Posterior cingulate gyrus (tissue), 11 donors: Measurements from ENCODE around the gene DNAJA2.
"Not testable (repeated sequence)": the region's sequence is repeated elsewhere in the genome, so short reads cannot be mapped to it uniquely, and the experiment has no call there.

ENCODE experiments used
- DNase-seq, 10 donors: peaks; one replicate each; pipeline versions ENCODE4 v3.0.0 to v3.0.0-alpha.2; 2020 to 2021; ENCODE audit warnings: mixed read lengths in 3 of 10
- intact Hi-C: fragments of 100-400 bp; cut with DNase I; formaldehyde crosslinking; loops from one replicate; pipeline ENCODE4 v1.15.1; 2023

The DNAJA2 gene

GRCh38 chr16:46976550-46976949 lies 3.1 kb upstream of the DNAJA2 start:
- no peak for DNase-seq
- intact Hi-C loops: no loop called here

DNA sequence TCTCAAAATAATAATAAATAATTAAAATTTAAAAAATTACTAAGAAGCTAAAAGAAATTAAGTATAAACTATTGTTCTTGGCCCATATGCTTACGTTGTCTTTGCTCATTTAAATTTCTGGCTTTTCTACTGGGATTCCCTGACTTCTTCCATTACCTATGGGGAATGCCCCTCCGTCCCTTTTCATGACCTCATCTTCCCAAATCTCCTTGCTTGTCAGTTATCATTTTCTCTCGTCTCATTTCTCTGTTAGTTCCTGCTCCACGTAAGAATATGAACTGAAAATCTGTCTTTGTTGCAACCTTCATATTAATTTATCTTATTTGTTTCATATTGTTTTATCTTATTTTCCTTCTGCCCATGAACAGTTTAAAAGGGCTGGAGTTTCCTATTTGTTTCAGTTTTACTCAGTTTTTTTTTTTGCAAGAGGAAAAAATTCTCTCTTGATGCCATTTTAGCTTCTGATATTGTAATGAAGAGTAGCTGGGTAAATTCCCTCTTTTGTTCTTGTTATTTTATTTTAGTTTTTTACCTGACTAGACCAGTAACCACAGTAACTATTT lies 2.5 kb upstream of the DNAJA2 start:
- DNase-seq: no peak
- intact Hi-C loops: no loop called here

GRCh38 chr16:46975165-46975564 lies 1.7 kb upstream of the DNAJA2 start:
- intact Hi-C loops: no loop called here
- no peak for DNase-seq

DNA sequence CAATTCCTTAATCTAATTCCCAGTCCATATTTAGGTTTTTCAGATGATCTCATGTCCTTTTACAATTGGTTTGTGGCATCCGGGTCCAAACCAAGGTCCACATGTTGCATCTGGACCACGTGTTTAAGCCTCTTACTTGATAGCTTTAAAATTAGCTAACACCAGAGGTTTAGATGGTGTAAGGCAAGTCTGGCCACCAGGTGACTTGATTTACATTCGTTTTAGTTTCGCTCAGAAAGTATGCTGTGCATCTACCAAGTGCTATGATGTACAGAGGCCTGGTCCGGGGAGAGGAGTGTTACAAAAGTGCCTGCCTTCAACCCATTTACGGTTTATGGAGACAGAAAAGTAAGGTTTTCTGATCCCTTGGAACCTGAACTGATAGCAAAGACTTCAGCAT lies 878 bp upstream of the DNAJA2 start:
- intact Hi-C loops: no loop called here
- DNase-seq: no peak

- intact Hi-C loops: no loop called here
- no peak for DNase-seq
Observed at GRCh38 chr16:46973996-46974324, 486 bp upstream of the DNAJA2 start.

- intact Hi-C loops: no loop called here
- peak in 9 of 10 donors; percentile 16 to 87 (median 34) for DNase-seq
Observed at GRCh38 chr16:46972429-46973206, 856 bp downstream of the DNAJA2 start.

DNA sequence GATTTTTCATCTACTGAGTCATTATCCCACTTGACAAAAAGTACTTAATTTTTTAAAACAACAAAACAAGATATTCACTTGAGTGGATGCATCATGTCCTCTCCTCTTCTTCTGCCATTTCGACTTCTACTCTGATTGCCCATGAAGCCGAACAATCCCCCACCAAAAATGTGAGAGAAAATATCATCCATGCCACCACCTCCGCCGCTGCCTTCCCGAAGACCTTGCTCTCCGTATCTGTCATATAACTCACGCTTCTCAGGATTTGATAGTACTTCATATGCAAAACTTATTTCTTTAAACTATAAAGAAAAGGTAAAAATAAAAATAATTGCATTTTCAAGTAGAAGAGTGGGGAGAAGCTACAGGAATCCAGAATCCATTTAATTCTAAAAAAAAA lies 2.2 kb downstream of the DNAJA2 start:
- DNase-seq: no peak
- intact Hi-C loops: no loop called here

DNA sequence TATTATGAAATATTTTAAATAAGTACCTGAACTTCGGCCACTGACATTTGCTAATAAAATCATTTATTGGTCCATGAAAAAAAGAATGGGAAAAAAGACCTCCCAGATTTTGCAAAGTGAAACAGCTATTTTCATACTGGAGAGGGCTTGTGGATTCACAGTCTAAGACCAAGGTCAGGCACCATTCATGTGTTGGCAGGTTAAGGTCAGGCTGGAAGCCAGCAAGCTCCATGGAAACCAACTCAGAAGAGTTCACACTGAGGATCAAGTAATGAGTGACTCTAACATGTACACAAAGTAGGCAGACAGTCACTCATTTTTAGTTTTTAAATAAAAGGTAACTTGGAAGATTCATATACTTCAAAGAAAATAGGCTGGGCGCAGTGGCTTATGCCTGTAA lies 3.4 kb downstream of the DNAJA2 start:
- no peak for DNase-seq
- intact Hi-C loops: no loop called here

DNA sequence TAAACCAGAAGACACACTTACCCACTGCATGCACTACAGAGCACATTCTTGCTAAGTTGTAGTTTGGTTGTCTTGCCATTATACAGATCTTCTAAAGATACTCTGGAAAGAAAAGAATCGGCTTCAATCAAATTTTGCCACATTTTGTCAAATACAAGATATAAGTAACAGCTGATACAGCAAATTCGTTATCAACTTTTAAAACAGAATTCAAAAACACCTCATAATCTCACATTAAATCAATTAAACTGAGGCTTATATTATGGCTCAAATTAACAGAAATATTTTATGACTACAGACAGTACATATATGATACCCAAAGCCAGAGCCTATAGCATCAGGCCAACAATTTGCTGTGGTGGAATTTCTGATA lies 5.4 kb downstream of the DNAJA2 start:
- DNase-seq: no peak
- intact Hi-C loops: no loop called here

- intact Hi-C loops: no loop called here
- no peak for DNase-seq
Observed at GRCh38 chr16:46962629-46963028, 10.8 kb downstream of the DNAJA2 start.

DNA sequence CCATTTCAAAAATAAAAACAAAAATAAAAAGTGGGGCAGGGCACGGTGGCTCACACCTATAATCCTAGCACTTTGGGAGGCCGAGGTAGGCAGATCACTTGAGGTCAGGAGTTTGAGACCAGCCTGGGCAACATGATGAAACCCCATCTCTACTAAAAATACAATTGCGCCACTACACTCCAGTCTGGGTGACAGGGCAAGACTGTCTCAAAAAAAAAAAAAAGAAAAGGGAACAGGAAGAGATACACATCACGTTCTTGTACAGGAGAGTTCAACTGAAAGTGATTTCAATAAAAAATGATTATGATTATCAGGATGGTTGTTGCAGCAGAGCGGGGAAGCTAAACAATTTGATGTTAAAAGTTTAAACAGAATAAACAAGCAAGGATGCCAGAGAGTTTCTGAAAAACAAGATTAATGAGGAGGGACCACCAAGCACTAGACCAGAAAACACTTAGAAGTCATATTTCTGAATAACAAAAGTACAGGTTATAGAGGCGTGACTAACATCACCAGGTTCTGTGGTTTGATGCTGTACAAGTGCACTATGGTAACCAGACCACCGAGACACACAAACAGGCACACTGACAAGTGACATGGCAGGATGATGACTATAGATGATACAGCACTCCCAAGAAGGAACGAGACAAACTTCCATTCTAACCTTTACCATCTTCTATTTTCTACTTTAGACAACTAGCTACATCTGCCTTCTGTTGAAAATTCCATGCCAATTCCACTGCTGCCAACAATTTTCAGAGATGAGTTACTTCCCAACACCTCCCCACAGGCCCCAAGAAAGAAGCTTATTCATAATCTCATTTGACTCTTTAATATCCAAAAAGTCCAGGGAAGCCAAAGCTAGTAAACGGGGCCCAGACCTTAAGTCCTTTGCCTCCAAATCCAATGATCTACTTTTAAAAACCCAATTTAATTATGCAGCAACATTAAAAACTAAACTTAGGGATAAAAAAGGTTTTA lies 11.8 kb downstream of the DNAJA2 start:
- intact Hi-C loops: no loop called here

DNA sequence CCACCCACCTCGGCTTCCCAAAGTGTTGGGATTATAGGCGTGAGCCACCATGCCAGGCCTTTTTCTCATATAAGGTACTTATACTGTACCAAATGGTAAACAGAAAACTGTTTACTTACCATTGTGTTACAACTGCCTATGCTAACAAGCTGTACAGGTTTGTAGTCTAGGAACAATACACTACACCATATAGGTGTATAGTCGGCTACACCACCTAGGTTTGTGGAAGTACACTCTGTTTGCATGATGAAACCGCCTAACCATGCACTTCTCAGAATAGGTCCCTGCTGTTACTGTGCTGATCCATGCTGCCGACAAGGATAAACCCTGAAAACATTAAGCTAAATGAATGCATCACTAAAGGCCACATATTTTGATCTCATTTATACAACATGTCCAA lies 18.9 kb downstream of the DNAJA2 start:
- no peak for DNase-seq
- intact Hi-C loops: no loop called here

More for the DNA sequence above, 11.8 kb downstream of the DNAJA2 start:
- DNase-seq: no peak

DNA sequence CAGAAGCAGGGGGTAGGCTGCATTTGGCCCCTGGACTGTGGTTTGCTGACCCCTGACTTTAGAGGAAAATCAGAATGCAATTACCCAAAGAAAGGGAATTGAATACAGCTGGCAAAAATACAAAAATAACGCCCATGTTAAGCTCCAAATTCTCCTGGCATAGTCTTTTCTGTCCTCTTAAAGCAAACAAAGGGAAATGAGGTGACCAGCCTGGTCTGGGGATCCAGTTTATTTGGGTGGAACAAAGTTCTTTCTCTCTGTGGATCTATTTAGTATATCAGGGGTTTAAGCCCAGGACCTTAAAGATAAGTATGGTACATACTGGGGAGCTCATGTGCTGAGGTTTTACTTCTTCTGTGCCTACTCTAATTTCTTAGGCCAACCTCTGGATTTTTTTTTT lies 23.5 kb downstream of the DNAJA2 start:
- DNase-seq: no peak
- intact Hi-C loops: no loop called here

GRCh38 chr16:46949241-46949892 lies 24.1 kb downstream of the DNAJA2 start:
- no peak for DNase-seq
- intact Hi-C loops: loop anchor here (5.0 kb wide), 1 partner anchor 1218 kb away; no protein-coding TSS in a partner anchor

DNA sequence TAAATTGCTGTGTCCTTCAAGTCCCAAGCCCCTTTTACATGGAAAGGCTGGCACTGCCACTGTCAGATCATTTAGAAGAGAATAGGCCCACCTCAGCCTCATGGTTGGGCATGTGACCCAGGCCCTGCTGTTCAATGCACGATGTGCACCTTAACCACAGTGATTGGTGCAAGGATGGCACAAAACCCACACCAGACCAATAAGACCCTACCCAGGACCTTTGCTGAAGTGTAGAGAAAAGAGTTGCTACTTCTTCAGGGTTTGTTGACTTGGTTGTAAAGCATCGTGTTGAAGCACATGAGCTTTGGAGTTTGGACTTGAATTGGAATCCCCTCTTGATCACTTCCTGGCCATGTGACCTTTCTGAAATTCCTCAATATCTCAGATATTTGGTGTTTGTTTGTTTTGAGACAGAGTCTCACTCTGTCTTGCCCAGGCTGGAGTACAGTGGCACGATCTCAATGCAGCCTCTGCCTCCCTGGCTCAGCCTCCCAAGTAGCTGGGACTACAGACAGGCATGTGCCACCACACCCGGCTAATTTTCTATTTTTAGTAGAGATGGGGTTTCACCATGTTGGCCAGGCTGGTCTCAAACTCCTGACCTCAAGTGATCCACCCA lies 24.8 kb downstream of the DNAJA2 start:
- intact Hi-C loops: loop anchor here (5.0 kb wide), 1 partner anchor 1219 kb away; no protein-coding TSS in a partner anchor
- DNase-seq: no peak

DNA sequence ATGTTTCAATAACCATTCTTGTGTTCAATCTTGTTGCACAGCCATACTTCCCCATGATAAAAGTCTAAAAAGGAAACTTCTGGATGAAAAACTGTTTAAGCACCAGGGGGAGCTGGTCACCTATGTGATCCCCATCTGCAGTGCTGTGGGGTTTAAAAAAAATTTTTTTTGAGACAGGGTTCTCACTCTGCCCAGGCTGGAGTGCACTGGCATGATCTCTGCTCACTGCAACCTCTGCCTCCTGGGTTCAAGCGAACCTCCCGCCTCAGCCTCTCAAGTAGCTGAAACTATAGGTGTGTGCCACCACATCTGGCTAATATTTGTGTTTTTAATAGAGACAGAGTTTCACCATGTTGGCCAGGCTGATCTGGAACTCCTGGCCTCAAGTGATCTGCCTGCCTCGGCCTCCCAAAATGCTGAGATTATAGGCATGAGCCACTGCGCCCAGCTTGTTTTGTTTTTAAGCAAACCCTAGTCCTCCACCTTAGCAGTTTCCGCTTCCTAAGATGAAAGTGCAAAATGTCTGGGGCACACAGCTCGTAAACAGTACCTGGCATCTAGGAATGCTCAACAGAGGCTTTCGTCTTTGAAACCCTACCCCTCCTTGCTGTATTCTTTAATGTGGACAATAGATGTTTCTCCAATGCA lies 25.4 kb downstream of the DNAJA2 start:
- DNase-seq: no peak
- intact Hi-C loops: loop anchor here (5.0 kb wide), 1 partner anchor 1219 kb away; no protein-coding TSS in a partner anchor

- DNase-seq: not testable (repeated sequence)
- intact Hi-C loops: loop anchor here (5.0 kb wide), 1 partner anchor 1223 kb away; no protein-coding TSS in a partner anchor
Observed at GRCh38 chr16:46944713-46945112, 28.8 kb downstream of the DNAJA2 start.

- DNase-seq: no peak
- intact Hi-C loops: no loop called here
Observed at GRCh38 chr16:46937536-46937935, 35.9 kb downstream of the DNAJA2 start.

DNA sequence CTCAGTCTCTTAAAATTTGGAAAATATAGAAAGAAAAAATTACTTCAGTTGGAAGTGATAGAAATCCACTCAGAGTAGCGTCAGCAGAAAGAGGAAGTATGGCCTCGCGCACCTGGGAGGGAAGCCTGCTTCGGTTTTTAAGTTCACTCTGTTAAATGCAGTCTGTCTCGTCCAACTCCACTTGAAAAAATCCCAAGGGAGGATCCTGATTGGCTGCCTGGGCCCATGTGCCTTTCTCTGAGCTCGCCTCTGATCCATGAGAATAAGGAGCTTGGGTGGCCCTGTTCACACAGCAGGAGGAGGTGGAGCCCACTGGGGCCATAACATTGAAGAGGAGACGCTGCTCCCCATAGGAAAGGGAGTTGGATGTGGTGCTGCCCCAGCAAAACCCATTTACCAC lies 40.7 kb downstream of the DNAJA2 start:
- DNase-seq: no peak
- intact Hi-C loops: no loop called here

DNA sequence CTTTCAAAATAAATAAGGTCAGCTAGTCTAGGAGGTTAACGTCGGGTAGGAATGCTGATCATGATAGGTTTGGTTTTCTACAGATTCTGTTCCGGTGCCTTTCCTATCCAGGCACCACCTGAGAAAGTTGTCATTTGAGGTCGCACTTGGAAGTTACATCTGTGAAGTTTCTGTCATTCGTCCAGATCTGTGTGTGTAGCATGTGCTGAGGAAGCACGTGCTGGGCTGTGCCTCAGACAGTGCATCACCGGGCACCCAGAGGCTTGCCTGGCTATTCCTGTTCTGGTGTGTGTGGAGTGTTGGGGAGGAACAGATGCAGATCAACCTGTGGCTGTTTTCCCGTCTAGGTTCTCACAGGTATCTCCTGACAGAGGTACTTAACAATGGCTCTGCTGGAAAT lies 42.6 kb downstream of the DNAJA2 start:
- intact Hi-C loops: no loop called here
- DNase-seq: peak in 2 of 10 donors; percentile 55 to 63
